Measurements from ENCODE around the gene KCTD19. TPM values are rescaled to one million over a fixed set of nuclear protein-coding genes. Genes with fewer than 3 reads are reported as not detected.

The KCTD19 gene
- total RNA-seq, 1 experiment from 2014 or later = not detected

DNA sequence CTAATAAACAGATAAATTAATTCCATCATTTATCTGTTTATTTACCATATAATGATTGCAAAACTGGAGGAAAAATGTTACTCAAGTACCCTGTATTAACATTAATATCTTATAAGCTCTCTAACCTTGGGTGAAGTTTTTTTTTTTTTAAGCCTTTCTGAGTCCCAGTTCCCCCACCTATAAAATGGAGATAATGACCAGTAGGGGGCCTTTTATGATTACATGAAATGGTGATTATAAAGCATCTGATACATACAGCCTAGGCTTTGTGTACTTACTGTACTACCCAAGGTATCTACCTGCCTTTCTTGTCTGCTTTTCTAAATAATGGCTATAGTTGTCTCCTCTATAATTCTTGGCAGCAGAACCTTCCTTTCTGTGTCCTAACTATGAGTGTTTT, 22.6 kb upstream of the KCTD19 start:
- Mint-ChIP-seq H3K9me3 (ENCODE audit: unreplicated experiment) (no peaks in the 10 kb centered on the region), H3K27me3 (ENCODE audit: insufficient read depth, unreplicated experiment) (no peaks in the 10 kb centered on the region), H3K4me3 (ENCODE audit: unreplicated experiment) (no peak overlapping the region), H3K27ac (ENCODE audit: unreplicated experiment) (no peak overlapping the region), H3K36me3 (ENCODE audit: insufficient read depth, unreplicated experiment) (no peaks in the 10 kb centered on the region), H3K4me1 (ENCODE audit: low read depth, unreplicated experiment) (no peaks in the 10 kb centered on the region)
- H3K27me3 ChIP-seq (replicated peaks; ENCODE audit: control insufficient read depth, insufficient read depth, low read length) = no peaks in the 10 kb centered on the region
- H3K36me3 ChIP-seq (ENCODE audit: control insufficient read depth, insufficient read depth, low read length) = no peaks in the 10 kb centered on the region
- H3K9me3 ChIP-seq = no peaks in the 10 kb centered on the region
- POLR2A ChIA-PET = no interaction called here
- intact Hi-C loops (cut with micrococcal nuclease; ENCODE audit: unreplicated experiment) = no loop called here
- TF ChIP-seq, protein P1, sequence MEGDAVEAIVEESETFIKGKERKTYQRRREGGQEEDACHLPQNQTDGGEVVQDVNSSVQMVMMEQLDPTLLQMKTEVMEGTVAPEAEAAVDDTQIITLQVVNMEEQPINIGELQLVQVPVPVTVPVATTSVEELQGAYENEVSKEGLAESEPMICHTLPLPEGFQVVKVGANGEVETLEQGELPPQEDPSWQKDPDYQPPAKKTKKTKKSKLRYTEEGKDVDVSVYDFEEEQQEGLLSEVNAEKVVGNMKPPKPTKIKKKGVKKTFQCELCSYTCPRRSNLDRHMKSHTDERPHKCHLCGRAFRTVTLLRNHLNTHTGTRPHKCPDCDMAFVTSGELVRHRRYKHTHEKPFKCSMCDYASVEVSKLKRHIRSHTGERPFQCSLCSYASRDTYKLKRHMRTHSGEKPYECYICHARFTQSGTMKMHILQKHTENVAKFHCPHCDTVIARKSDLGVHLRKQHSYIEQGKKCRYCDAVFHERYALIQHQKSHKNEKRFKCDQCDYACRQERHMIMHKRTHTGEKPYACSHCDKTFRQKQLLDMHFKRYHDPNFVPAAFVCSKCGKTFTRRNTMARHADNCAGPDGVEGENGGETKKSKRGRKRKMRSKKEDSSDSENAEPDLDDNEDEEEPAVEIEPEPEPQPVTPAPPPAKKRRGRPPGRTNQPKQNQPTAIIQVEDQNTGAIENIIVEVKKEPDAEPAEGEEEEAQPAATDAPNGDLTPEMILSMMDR (IDR thresholded peaks at IDR 0.05; ENCODE audit: insufficient read depth in 1 of 2, low read depth in 1 of 2, low read length in 1 of 2, severe bottlenecking in 1 of 2, unreplicated experiment in 1 of 2) = peak; percentile 34 to 69
- no TSS peak for BruUV-seq (replicated peaks)
- H3K4me1 ChIP-seq = no peaks in the 10 kb centered on the region
- CTCF ChIA-PET = interaction anchor here (0.6 to 1.3 kb wide), 3 partner anchors 18 to 89 kb away, joined by 3 to 6 read pairs (median 3); no protein-coding TSS in a partner anchor
- peak in 1 of 2 experiments; percentile 28 for DNase-seq
- H3K4me3 ChIP-seq (ENCODE audit: low read depth, low read length) = no peak overlapping the region

- Mint-ChIP-seq H3K4me3 (ENCODE audit: unreplicated experiment) (no peak overlapping the region), H3K27ac (ENCODE audit: unreplicated experiment) (no peak overlapping the region), H3K4me1 (ENCODE audit: low read depth, unreplicated experiment) (no peaks in the 10 kb centered on the region), H3K9me3 (ENCODE audit: unreplicated experiment) (no peaks in the 10 kb centered on the region), H3K27me3 (ENCODE audit: insufficient read depth, unreplicated experiment) (no peaks in the 10 kb centered on the region), H3K36me3 (ENCODE audit: insufficient read depth, unreplicated experiment) (no peaks in the 10 kb centered on the region)
- Histone ChIP-seq H3K36me3 (ENCODE audit: control insufficient read depth, insufficient read depth, low read length) (no peaks in the 10 kb centered on the region), H3K27me3 (replicated peaks; ENCODE audit: control insufficient read depth, insufficient read depth, low read length) (no peaks in the 10 kb centered on the region), H3K4me1 (no peaks in the 10 kb centered on the region), H3K4me3 (ENCODE audit: low read depth, low read length) (no peak overlapping the region), H3K9me3 (no peaks in the 10 kb centered on the region)
- POLR2A ChIA-PET = no interaction called here
- intact Hi-C loops (cut with micrococcal nuclease; ENCODE audit: unreplicated experiment) = no loop called here
- TF ChIP-seq, protein P1 (IDR thresholded peaks at IDR 0.05; ENCODE audit: insufficient read depth in 1 of 2, low read depth in 1 of 2, low read length in 1 of 2, severe bottlenecking in 1 of 2, unreplicated experiment in 1 of 2) = no peak
- no TSS peak for BruUV-seq (replicated peaks)
- CTCF ChIA-PET = interaction anchor here (0.8 kb wide), 1 partner anchor 86 kb away, joined by 3 read pairs; no protein-coding TSS in a partner anchor
- no peak for DNase-seq
These were observed 19.8 kb upstream of the KCTD19 start for GRCh38 chr16:67346341-67346740.

- TF ChIP-seq, protein P1 (IDR thresholded peaks at IDR 0.05; ENCODE audit: insufficient read depth in 1 of 2, low read depth in 1 of 2, low read length in 1 of 2, severe bottlenecking in 1 of 2, unreplicated experiment in 1 of 2) = no peak
- DNase-seq = no peak
- H3K9me3 ChIP-seq = no peaks in the 10 kb centered on the region
- no peaks in the 10 kb centered on the region for H3K36me3 Mint-ChIP-seq (ENCODE audit: insufficient read depth, unreplicated experiment)
- H3K4me3 Mint-ChIP-seq (ENCODE audit: unreplicated experiment) = no peak overlapping the region
- H3K4me3 ChIP-seq (ENCODE audit: low read depth, low read length) = no peak overlapping the region
- no peaks in the 10 kb centered on the region for H3K27me3 Mint-ChIP-seq (ENCODE audit: insufficient read depth, unreplicated experiment)
- no peaks in the 10 kb centered on the region for H3K36me3 ChIP-seq (ENCODE audit: control insufficient read depth, insufficient read depth, low read length)
- ChIA-PET POLR2A (no interaction called here), CTCF (interaction anchor here (0.7 to 1.5 kb wide), 2 partner anchors 85 to 97 kb away, joined by 3 to 4 read pairs; no protein-coding TSS in a partner anchor)
- no peaks in the 10 kb centered on the region for H3K9me3 Mint-ChIP-seq (ENCODE audit: unreplicated experiment)
- H3K27ac Mint-ChIP-seq (ENCODE audit: unreplicated experiment) = no peak overlapping the region
- no peaks in the 10 kb centered on the region for H3K4me1 ChIP-seq
- intact Hi-C loops (cut with micrococcal nuclease; ENCODE audit: unreplicated experiment) = no loop called here
- no peaks in the 10 kb centered on the region for H3K4me1 Mint-ChIP-seq (ENCODE audit: low read depth, unreplicated experiment)
- H3K27me3 ChIP-seq (replicated peaks; ENCODE audit: control insufficient read depth, insufficient read depth, low read length) = no peaks in the 10 kb centered on the region
- BruUV-seq (replicated peaks) = no TSS peak
These were observed 18.9 kb upstream of the KCTD19 start for GRCh38 chr16:67345401-67345800.
